K562 (cell line): ENCODE measurements around the gene EAF1. TPM values are rescaled to one million over a fixed set of nuclear protein-coding genes. Genes with fewer than 3 reads are reported as not detected.

Experiments used
- CC2D1A ChIP-seq: fragments of 450-650 bp; IDR thresholded peaks from 2 replicates; pipeline ENCODE4 v1.6.1; 2017; ENCODE audit warnings: mild to moderate bottlenecking
- CHD4 ChIP-seq: fragments of 200-600 bp; sonication (generic); IDR thresholded peaks from 3 replicates; pipeline ENCODE4 v1.6.1; 2012; ENCODE audit warnings: low read depth, mild to moderate bottlenecking, mixed read lengths, low read length, inconsistent platforms; ENCODE audit not compliant: insufficient read depth, insufficient replicate concordance, poor library complexity, severe bottlenecking
- GMEB1 ChIP-seq: fragments of 250-450 bp; sonication (Bioruptor Pico); IDR thresholded peaks from 2 replicates; pipeline ENCODE4 v1.4.0; 2020; ENCODE audit warnings: mild to moderate bottlenecking
- HNRNPUL1 ChIP-seq: fragments of 200-400 bp; formaldehyde crosslinking; IDR thresholded peaks from 2 replicates; pipeline ENCODE4 v1.6.1; 2017; ENCODE audit warnings: low read length
- JUN ChIP-seq, 2 experiments: sonication (generic) in 1 of 2; formaldehyde crosslinking in 1 of 2; IDR thresholded peaks; 2 replicates each; pipeline versions ENCODE4 v1.6.1 to v1.8.0; 2012 to 2022; ENCODE audit warnings: borderline replicate concordance in 2 of 2, mild to moderate bottlenecking in 2 of 2, improper control_type of control experiment in 1 of 2, low read depth in 1 of 2, low read length in 1 of 2, missing genetic modification reagents in 1 of 2
- MBD1 ChIP-seq: fragments of 250-450 bp; sonication (Bioruptor Pico); IDR thresholded peaks from 2 replicates; pipeline ENCODE4 v1.8.0; 2022; ENCODE audit warnings: inconsistent platforms
- MXD1 ChIP-seq: fragments of 250-450 bp; sonication (Bioruptor Pico); IDR thresholded peaks from 2 replicates; pipeline ENCODE4 v1.8.0; 2021; ENCODE audit warnings: borderline replicate concordance, mild to moderate bottlenecking, moderate library complexity; ENCODE audit not compliant: poor library complexity, severe bottlenecking
- NR2C2 ChIP-seq, 2 experiments: fragments of 200-800 bp in 1 of 2; sonication (Bioruptor generic) in 1 of 2; sonication (generic) in 1 of 2; formaldehyde crosslinking in 1 of 2; IDR thresholded peaks; 2 replicates each; pipeline versions ENCODE4 v1.6.1 to v1.8.0; 2016 to 2022; ENCODE audit warnings: mild to moderate bottlenecking in 1 of 2, missing compliant biosample characterization in 1 of 2, missing genetic modification characterization in 1 of 2, missing genetic modification reagents in 1 of 2
- PML ChIP-seq: IDR thresholded peaks from 2 replicates; pipeline ENCODE4 v1.6.1; 2012; ENCODE audit warnings: low read length, inconsistent platforms
- POLR2A ChIP-seq: fragments of 450-650 bp; conservative IDR thresholded peaks from 2 replicates; pipeline ENCODE4 v1.6.1; 2016
- POLR2G ChIP-seq: fragments of 200-400 bp; formaldehyde crosslinking; IDR thresholded peaks from 2 replicates; pipeline ENCODE4 v1.6.1; 2017; ENCODE audit warnings: low read depth, mild to moderate bottlenecking, antibody characterized with exemption, low read length, moderate library complexity
- PREB ChIP-seq: sonication (generic); formaldehyde crosslinking; IDR thresholded peaks from 2 replicates; pipeline ENCODE4 v1.8.1; 2023; ENCODE audit warnings: mild to moderate bottlenecking, missing genetic modification reagents
- RAD21 ChIP-seq, 2 experiments: fragments of 250-450 bp in 1 of 2; fragments of 450-650 bp in 1 of 2; sonication (Bioruptor Pico) in 1 of 2; formaldehyde crosslinking in 1 of 2; IDR thresholded peaks in 1 of 2; conservative IDR thresholded peaks in 1 of 2; 2 replicates each; pipeline versions ENCODE4 v1.4.0 to v1.8.0; 2020 to 2022; ENCODE audit warnings: mild to moderate bottlenecking in 2 of 2, moderate library complexity in 1 of 2
- RCOR1 ChIP-seq, 2 experiments: IDR thresholded peaks; 2 replicates each; pipeline ENCODE4 v1.6.1; 2012; ENCODE audit warnings: low read depth in 2 of 2, low read length in 2 of 2, borderline replicate concordance in 1 of 2, improper control_type of control experiment in 1 of 2
- ZBTB12 ChIP-seq: fragments of 250-450 bp; sonication (Bioruptor Pico); IDR thresholded peaks from 2 replicates; pipeline ENCODE4 v1.4.0; 2020
- ZNF134 ChIP-seq: fragments of 250-450 bp; sonication (Bioruptor Pico); conservative IDR thresholded peaks from 2 replicates; pipeline ENCODE4 v1.4.0; 2020
- ZNF143 ChIP-seq: sonication (generic); formaldehyde crosslinking; IDR thresholded peaks from 2 replicates; pipeline ENCODE4 v1.9.0; 2022; ENCODE audit warnings: mild to moderate bottlenecking, missing genetic modification reagents
- polyA plus RNA-seq, 8 experiments: library from polyadenylated mRNA; depleted of rRNA in 4 of 8; stranded (reverse) in 5 of 8; unstranded in 3 of 8; fragments of >200 nt; fragmentation: Nextera tagmentation in 2 of 8; fragmentation: Illumina TruSeq in 1 of 8; extraction: Ambion mirVana in 2 of 8; extraction: Trizol in 1 of 8; gene quantifications; 2 replicates each; pipeline versions ENCODE4 v1.2.1 to v1.2.3, GENCODE V29; 2011 to 2014; ENCODE audit warnings: inconsistent platforms in 1 of 8, missing spikeins in 1 of 8
- total RNA-seq, 7 experiments: library from RNA; depleted of rRNA in 6 of 7; stranded (reverse); fragments of >200 nt in 6 of 7; fragmentation: Illumina TruSeq in 2 of 7; extraction: Trizol in 2 of 7; gene quantifications; 2 replicates each; pipeline versions ENCODE4 v1.2.1 to v1.2.3, GENCODE V29; 2011 to 2021; ENCODE audit warnings: low replicate concordance in 1 of 7

Gene EAF1
- total and polyA plus RNA-seq, 9 of the 15 experiments (the other 6 are each of a cell fraction or from before 2014, with no cell fraction given): 7.0 to 26.8 (median 20.4) TPM

GRCh38 chr3:15377961-15378791 is 49.2 kb upstream of the EAF1 start (continued):
- TF ChIP-seq PREB (no peak), HNRNPUL1 (no peak), NR2C2 (CRISPR knock-in tag; IDR thresholded peaks at IDR 0.05) (peak; percentile 100), NR2C2 (tag; IDR thresholded peaks at IDR 0.05) (peak; percentile 100), POLR2A (no peak), POLR2G (no peak), ZBTB12 (CRISPR knock-in tag) (peak; percentile 93), PML (no peak), CHD4 (no peak), RCOR1 (IDR thresholded peaks at IDR 0.05; ENCODE audit: borderline replicate concordance in 1 of 2, low read depth in 2 of 2, low read length in 2 of 2) (0 out of 4 replicates have a peak, but pooled peaks of 1 of the 2 experiments have one; percentile 74), MXD1 (no peak), CC2D1A (peak; percentile 90), GMEB1 (CRISPR knock-in tag) (no peak), MBD1 (CRISPR knock-in tag) (no peak), ZNF143 (CRISPR knock-in tag) (no peak), ZNF134 (no peak), RAD21 (CRISPR knock-in tag; conservative IDR thresholded peaks at IDR 0.05 in 1 of 2, IDR thresholded peaks at IDR 0.05 in 1 of 2) (peak; percentile 99), JUN (IDR thresholded peaks at IDR 0.05; ENCODE audit: borderline replicate concordance, low read depth, low read length) (peak; percentile 81), JUN (CRISPR knock-in tag; IDR thresholded peaks at IDR 0.05; ENCODE audit: borderline replicate concordance) (no peak)
